Activated CD8-positive, alpha-beta memory T cell treated with anti-CD3 and anti-CD28 coated beads for 24 hours (primary cell): ENCODE data around the gene ATOSA.

Experiments
- DNase-seq: peaks from one replicate; pipeline ENCODE4 v3.0.0-alpha.2; 2020

ATOSA gene

GRCh38 chr15:52681441-52681840 lies 2.3 kb upstream of the ATOSA start:
- no peak for DNase-seq

- no peak for DNase-seq
These were observed 1.6 kb upstream of the ATOSA start for GRCh38 chr15:52680761-52681160.

- no peak for DNase-seq
These were observed 828 bp upstream of the ATOSA start for GRCh38 chr15:52680041-52680391.

GRCh38 chr15:52678468-52679231 lies 538 bp downstream of the ATOSA start:
- DNase-seq, result peak; percentile 81

- peak; percentile 73 for DNase-seq
These were observed 1.4 kb downstream of the ATOSA start for GRCh38 chr15:52677593-52678467.

- no peak for DNase-seq
These were observed 4.4 kb downstream of the ATOSA start for GRCh38 chr15:52674831-52675230.

- no peak for DNase-seq
These were observed 5.5 kb downstream of the ATOSA start for GRCh38 chr15:52673734-52674133.

- DNase-seq, result no peak
These were observed 5.9 kb downstream of the ATOSA start for GRCh38 chr15:52673312-52673711.

GRCh38 chr15:52672661-52673060 lies 6.5 kb downstream of the ATOSA start:
- DNase-seq, result no peak

- no peak for DNase-seq
These were observed 9.1 kb downstream of the ATOSA start for GRCh38 chr15:52670087-52670486.

- no peak for DNase-seq
These were observed 11.1 kb downstream of the ATOSA start for GRCh38 chr15:52668133-52668532.

- DNase-seq, result no peak
These were observed 11.6 kb downstream of the ATOSA start for GRCh38 chr15:52667597-52667996.

GRCh38 chr15:52663536-52664294 lies 15.5 kb downstream of the ATOSA start:
- no peak for DNase-seq

GRCh38 chr15:52661909-52662308 lies 17.3 kb downstream of the ATOSA start:
- DNase-seq, result no peak

GRCh38 chr15:52660192-52660591 lies 19.0 kb downstream of the ATOSA start:
- no peak for DNase-seq

- DNase-seq, result no peak
These were observed 20.2 kb downstream of the ATOSA start for GRCh38 chr15:52658955-52659354.

- no peak for DNase-seq
These were observed 21.9 kb downstream of the ATOSA start for GRCh38 chr15:52657338-52657737.

- DNase-seq, result no peak
These were observed 22.8 kb downstream of the ATOSA start for GRCh38 chr15:52656412-52656811.

- no peak for DNase-seq
These were observed 25.7 kb downstream of the ATOSA start for GRCh38 chr15:52653431-52653964.

- no peak for DNase-seq
These were observed 26.2 kb downstream of the ATOSA start for GRCh38 chr15:52652984-52653383.

GRCh38 chr15:52652286-52652685 lies 26.9 kb downstream of the ATOSA start:
- no peak for DNase-seq

- DNase-seq, result peak; percentile 66
These were observed 27.3 kb downstream of the ATOSA start for GRCh38 chr15:52651868-52652267.

GRCh38 chr15:52651114-52651513 lies 28.1 kb downstream of the ATOSA start:
- no peak for DNase-seq
